ENCODE measurements around the gene CRB1. TPM values are rescaled to one million over a fixed set of nuclear protein-coding genes. Genes with fewer than 3 reads are reported as not detected.

The CRB1 gene
- total RNA-seq, 1 donor: 0.09 TPM

DNA sequence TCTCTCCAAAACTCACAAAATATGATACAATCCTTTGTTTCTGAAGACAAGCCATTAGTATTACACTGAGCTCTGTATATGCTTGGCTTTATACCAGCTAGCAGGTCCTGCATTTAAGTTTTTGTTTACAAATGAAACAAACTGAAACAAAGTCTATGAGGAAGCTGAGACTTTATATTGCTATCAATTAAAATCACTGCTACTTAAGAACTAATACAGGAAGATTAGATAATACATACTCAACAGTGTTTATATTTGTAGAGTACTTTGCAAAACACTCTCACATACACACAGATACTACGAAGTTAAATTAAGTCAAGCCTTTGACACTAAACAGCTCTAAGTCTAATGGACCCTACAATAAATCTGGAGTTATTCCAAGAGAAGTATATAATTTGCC is 247.4 kb downstream of the CRB1 start:
- no peak overlapping the region for H3K4me3 ChIP-seq (ENCODE audit: low read depth, low read length)
- TF ChIP-seq, protein P1, sequence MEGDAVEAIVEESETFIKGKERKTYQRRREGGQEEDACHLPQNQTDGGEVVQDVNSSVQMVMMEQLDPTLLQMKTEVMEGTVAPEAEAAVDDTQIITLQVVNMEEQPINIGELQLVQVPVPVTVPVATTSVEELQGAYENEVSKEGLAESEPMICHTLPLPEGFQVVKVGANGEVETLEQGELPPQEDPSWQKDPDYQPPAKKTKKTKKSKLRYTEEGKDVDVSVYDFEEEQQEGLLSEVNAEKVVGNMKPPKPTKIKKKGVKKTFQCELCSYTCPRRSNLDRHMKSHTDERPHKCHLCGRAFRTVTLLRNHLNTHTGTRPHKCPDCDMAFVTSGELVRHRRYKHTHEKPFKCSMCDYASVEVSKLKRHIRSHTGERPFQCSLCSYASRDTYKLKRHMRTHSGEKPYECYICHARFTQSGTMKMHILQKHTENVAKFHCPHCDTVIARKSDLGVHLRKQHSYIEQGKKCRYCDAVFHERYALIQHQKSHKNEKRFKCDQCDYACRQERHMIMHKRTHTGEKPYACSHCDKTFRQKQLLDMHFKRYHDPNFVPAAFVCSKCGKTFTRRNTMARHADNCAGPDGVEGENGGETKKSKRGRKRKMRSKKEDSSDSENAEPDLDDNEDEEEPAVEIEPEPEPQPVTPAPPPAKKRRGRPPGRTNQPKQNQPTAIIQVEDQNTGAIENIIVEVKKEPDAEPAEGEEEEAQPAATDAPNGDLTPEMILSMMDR (IDR thresholded peaks at IDR 0.05; ENCODE audit: insufficient read depth, low read length): no peak
- no peak for DNase-seq (ENCODE audit: low read depth)

DNA sequence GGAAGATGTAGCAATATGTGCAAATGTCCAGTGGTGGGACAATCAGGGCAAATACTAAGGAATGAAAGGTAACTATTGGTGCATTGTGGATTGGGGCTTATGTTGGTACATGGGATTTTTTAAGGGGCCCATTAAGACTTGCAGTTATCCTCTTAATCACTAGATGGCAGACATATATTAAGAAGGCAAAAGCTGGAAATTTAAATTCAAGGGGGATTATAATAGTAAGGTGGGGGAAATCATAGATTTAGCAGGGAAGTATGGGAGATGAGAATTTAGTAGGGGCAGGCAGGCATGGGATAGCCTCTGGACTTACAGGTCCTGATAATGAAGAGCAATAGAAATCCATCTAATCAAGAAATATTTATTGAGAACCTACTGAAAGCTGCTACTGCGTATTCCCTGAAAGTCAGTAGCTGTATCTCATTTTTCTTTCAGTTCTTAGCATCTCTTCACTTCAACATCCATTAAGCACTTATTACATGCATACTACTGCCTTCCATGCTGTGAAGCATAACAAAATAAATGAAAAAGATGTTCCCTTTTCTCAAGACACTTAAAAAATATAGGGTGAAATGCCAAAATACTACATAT is 251.8 kb downstream of the CRB1 start:
- no peak overlapping the region for H3K4me3 ChIP-seq (ENCODE audit: low read depth, low read length)
- TF ChIP-seq, protein P1 (IDR thresholded peaks at IDR 0.05; ENCODE audit: insufficient read depth, low read length): peak; percentile 54
- peak; percentile 37 for DNase-seq (ENCODE audit: low read depth)

DNA sequence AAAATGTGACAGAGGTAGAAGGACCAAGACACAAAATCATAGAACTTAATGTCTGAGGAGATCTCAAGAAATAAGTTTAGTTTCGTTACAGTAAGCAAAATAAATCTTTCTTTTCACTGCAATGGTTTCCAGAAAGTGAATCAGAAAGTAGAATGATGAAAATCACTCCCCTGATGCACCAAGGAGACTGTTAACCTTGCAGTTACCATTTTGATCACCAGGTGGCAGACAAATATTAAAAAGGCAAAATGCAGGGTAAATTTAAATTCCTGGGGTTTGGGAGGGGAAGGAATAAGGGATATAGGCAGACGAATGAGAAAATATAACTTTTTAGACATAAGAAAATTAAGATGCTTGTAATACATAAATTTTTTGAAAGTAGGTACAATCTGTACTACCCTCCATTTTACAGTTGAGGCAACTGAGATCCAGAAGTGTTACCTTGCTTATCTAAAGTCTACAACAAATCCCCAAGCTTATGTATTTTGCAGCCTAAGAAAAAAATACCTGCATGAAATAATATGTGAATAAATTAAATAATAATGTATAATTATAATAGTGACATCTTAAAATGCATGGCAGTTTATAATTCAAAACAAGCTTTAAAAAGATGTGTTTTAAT is 253.2 kb downstream of the CRB1 start:
- DNase-seq (ENCODE audit: low read depth): peak; percentile 62
- TF ChIP-seq, protein P1 (IDR thresholded peaks at IDR 0.05; ENCODE audit: insufficient read depth, low read length): peak; percentile 75
- no peak overlapping the region for H3K4me3 ChIP-seq (ENCODE audit: low read depth, low read length)

DNA sequence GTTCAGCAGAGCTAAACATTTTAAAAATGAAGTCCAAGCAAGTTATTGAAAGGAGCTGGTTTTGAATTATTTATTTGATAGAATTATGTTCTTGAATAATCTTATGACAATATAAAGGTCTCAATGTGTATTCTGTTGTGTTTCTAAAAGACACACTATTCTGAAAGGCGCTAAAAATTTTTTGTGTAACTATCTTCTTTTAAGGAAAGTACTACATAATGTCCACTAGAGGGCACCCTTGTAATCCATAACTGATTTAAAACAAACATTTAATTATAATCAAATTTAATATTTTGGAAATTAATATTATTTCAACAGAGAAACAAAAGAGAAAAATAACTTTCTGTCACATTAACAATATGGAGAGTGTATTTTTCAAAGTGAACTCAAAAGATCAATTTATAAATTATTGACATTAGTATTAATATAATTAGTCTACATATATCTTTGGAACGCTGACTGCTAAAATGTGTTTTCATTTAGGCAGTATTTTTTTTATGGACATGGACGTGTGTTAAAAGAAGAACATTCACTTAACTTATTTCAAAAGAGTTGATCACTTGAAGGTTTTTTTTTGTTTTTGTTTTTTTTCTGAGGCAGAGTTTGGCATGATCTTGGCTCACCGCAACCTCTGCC is 258.8 kb downstream of the CRB1 start:
- TF ChIP-seq, protein P1 (IDR thresholded peaks at IDR 0.05; ENCODE audit: insufficient read depth, low read length): peak; percentile 51
- H3K4me3 ChIP-seq (ENCODE audit: low read depth, low read length): no peak overlapping the region
- DNase-seq (ENCODE audit: low read depth): peak; percentile 63

Small RNA genes lying within 50 kb of the gene (small RNA-seq; reads per million reads assigned to genes)
- not detected for gene MRPS21P3

Other genes starting within 250 kb of the CRB1 start
- gene F13B, start 201.0 kb upstream of the CRB1 start, total RNA-seq (ENCODE audit: low replicate concordance): not detected in 2 replicates
- gene ASPM, start 121.6 kb upstream of the CRB1 start, total RNA-seq (ENCODE audit: low replicate concordance): 7.5 and 52.4 TPM in 2 replicates
- gene ZBTB41, start 67.0 kb upstream of the CRB1 start, total RNA-seq (ENCODE audit: low replicate concordance): 25.4 and 33.6 TPM in 2 replicates